Measurements from ENCODE around the gene DISC1. TPM values are rescaled to one million over a fixed set of nuclear protein-coding genes. Genes with fewer than 3 reads are reported as not detected.

The DISC1 gene
- total RNA-seq, 1 donor from 2014 or later: 14.0 TPM

DNA sequence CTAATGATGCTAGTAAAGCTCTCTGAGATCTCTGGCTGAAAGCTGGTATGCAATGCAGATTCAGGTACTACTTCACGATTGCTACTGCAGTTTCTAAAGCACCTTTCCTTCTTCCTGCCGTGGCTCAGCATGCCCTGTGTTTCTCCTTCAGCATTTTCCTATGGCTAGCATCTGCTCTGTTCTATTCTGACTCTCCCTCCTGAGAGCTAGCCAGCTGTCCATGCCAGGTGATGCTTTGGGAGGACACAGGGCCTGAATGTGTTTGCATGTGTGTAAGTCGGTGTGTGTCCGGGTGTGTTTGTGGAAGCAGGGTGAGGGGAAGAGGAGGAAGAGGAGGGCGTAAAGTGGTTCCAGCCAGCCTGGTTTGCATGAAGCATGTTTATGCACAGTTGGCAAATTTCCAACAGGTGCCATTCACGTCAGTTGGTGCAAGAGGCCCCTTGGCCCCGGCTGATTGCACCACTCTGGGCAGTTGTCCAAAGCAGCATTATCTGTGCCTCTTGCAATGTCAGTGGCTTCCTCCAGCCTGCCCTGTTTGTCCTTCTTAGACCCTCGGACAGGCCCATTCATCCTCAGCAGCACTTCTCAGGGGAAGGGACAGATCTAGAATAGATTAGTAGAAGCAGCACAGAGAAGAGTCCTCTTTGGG is 433.3 kb downstream of the DISC1 start:
- intact Hi-C loops (cut with micrococcal nuclease): no loop called here

- intact Hi-C loops (cut with micrococcal nuclease): no loop called here
Measured at GRCh38 chr1:232062967-232063366, 436.4 kb downstream of the DISC1 start.

DNA sequence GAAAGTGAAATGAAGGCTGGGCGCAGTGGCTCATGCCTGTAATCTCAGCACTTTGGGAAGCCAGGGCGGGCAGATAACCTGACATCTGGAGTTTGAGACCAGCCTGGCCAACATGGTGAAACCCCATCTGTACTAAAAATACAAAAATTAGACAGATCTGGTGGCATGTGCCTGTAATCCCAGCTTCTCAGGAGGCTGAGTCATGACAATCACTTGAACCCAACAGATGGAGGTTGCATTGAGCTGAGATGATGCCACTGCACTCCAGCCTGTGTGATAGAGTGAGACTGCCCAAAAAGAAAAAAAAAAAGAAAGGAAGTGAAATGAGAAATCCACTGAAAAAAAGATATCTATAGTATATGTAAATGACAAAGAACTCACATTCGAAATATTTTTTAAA is 439.9 kb downstream of the DISC1 start:
- intact Hi-C loops (cut with micrococcal nuclease): no loop called here

DNA sequence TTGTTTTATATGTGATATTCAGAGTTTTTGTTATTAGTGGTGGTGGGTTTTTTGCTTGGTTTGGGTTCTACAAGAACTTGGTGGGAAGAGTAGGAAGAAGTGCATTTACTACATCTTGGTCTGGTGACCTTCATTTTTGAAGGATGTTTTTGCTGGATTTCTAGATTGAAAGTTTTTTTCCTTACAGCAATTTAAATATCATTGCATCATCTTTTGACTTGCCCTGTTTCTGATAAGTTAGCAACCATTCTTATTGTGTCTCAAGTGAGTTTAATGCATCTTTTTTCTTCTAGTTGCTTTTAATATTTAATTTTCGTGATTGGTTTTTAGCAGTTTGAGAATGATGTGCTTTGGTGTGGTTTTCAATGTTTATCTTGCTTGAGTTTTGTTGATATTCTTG is 447.7 kb downstream of the DISC1 start:
- intact Hi-C loops (cut with micrococcal nuclease): no loop called here

- intact Hi-C loops (cut with micrococcal nuclease): no loop called here
Measured at GRCh38 chr1:232077809-232078208, 451.2 kb downstream of the DISC1 start.

DNA sequence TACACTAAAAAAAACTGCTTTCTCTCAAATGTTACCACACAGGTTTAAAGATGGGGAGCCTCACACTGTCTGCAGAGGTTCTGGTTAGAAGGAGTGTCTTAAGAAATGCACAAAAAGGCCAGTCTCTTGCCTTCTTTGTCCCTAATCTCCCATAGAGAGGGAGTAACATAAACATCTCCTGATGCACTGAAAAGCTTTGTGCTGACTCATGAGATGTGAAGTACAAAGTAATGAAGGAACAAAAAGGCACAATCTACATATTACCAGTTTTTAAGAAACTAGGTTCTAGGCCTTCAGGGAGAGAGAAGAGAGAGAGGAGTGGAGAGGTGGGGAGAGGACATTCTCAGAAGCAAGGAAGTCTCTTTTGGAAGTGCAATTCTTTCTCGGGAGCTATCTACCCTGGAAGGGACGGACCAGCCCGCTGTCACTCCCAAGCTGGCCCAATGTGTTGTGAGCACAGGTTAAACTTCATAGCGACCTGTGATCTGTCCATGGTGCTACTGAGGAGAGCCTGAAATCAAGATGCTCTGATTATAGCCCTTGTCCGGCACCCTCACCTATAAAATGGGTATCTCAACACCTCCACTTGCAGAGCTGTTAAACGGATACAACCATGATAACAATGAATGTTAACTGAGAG is 458.1 kb downstream of the DISC1 start:
- intact Hi-C loops (cut with micrococcal nuclease): no loop called here

- intact Hi-C loops (cut with micrococcal nuclease): no loop called here
Measured at GRCh38 chr1:232090816-232091215, 464.2 kb downstream of the DISC1 start.

Other genes with a start within 250 kb of the DISC1 start
- 18.2 and 20.8 TPM in 2 replicates for gene EGLN1, start 204.5 kb upstream of the DISC1 start, total RNA-seq
- 36.9 and 39.2 TPM in 2 replicates for gene TSNAX, start 98.1 kb upstream of the DISC1 start, total RNA-seq

All from T-helper 1 cell treated with Interleukin-12 subunit alpha and Interleukin-12 subunit beta and Interleukin-4 antibody, amounts not matched to agents 30 ng/mL and 1 ng/mL, for 36 hours (primary cell).